Esophagus squamous epithelium (tissue), 4 donors: ENCODE measurements around the gene TMEM120B.

Experiments
- POLR2A ChIP-seq, 4 donors: fragments of 450-650 bp; IDR thresholded peaks; one replicate each; pipeline ENCODE4 v1.6.1; 2017; ENCODE audit warnings: antibody characterized with exemption in 4 of 4, mild to moderate bottlenecking in 4 of 4, moderate library complexity in 3 of 4
- TF ChIP-seq, protein P1 (sequence below), 6 experiments: fragments of 450-650 bp in 4 of 6; fragments of 200-600 bp in 2 of 6; sonication (generic) in 2 of 6; IDR thresholded peaks; one replicate each; pipeline ENCODE4 v1.5.1; 2016 to 2019; ENCODE audit warnings: antibody characterized with exemption in 6 of 6, mild to moderate bottlenecking in 4 of 6, moderate library complexity in 4 of 6

DNA sequence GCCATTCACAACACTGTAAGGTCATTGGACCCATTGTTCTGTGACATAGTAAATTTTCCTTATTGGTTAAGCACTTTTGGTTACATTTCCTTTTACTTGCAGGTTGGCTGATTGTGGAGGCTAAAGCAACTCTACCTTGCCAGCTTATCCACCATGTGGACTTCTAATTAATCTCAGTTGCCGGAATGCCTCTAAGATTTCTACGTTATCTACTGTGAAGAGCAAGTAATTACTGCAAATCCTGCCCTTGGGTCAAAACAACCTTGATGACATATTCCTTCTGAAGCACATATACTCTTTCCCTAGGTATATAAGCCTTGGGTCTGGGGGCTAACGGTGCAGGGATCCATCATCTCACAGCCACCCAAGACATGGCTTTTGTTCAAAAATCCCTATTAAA, 23.6 kb upstream of the TMEM120B start:
- TF ChIP-seq, protein P1, sequence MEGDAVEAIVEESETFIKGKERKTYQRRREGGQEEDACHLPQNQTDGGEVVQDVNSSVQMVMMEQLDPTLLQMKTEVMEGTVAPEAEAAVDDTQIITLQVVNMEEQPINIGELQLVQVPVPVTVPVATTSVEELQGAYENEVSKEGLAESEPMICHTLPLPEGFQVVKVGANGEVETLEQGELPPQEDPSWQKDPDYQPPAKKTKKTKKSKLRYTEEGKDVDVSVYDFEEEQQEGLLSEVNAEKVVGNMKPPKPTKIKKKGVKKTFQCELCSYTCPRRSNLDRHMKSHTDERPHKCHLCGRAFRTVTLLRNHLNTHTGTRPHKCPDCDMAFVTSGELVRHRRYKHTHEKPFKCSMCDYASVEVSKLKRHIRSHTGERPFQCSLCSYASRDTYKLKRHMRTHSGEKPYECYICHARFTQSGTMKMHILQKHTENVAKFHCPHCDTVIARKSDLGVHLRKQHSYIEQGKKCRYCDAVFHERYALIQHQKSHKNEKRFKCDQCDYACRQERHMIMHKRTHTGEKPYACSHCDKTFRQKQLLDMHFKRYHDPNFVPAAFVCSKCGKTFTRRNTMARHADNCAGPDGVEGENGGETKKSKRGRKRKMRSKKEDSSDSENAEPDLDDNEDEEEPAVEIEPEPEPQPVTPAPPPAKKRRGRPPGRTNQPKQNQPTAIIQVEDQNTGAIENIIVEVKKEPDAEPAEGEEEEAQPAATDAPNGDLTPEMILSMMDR (IDR thresholded peaks at IDR 0.05): no peak
- TF ChIP-seq POLR2A (IDR thresholded peaks at IDR 0.05): no peak
